GM10248 (cell line): ENCODE results near the gene NAT16.
A peak's percentile ranks its signal among the peaks of the same experiment; 100 is the strongest.
"Not testable (repeated sequence)": the region's sequence is repeated elsewhere in the genome, so short reads cannot be mapped to it uniquely, and the experiment has no call there.

ENCODE experiments used
- CTCF ChIA-PET: fragments of 300-600 bp; sonication (Branson Sonifier 250); formaldehyde crosslinking; extraction: SDS; loops from one replicate; lab custom pipeline; 2021; ENCODE audit warnings: antibody characterized with exemption; lab: Yijun Ruan, JAX
- POLR2A ChIA-PET: fragments of 350-650 bp; sonication (Branson Sonifier 250); formaldehyde crosslinking; extraction: SDS; loops from one replicate; lab custom pipeline; 2020; ENCODE audit warnings: antibody characterized with exemption; lab: Yijun Ruan, JAX
- DNase-seq: peaks from one replicate; pipeline ENCODE4 v3.0.0; 2012; ENCODE audit errors: extremely low spot score
- CTCF ChIP-seq: IDR thresholded peaks from 2 replicates; pipeline ENCODE4 v1.5.1; 2012; ENCODE audit warnings: mild to moderate bottlenecking, low read depth; ENCODE audit errors: extremely low read depth, missing control alignments, control extremely low read depth

NAT16 gene

GRCh38 chr7:101121991-101122932 is 57.8 kb downstream of the NAT16 start:
- DNase-seq = peak; percentile 74
- no peak for TF ChIP-seq CTCF
- POLR2A ChIA-PET = interaction anchor here (0.8 kb wide), 1 partner anchor 17 kb away, joined by 5 read pairs; no protein-coding TSS in a partner anchor
- CTCF ChIA-PET = interaction anchor here (1.0 to 9.9 kb wide), 5 partner anchors 14 to 160 kb away, joined by 3 to 81 read pairs (median 4); no protein-coding TSS in a partner anchor

- ChIA-PET CTCF (interaction anchor here (1.0 to 9.9 kb wide), 3 partner anchors 16 to 22 kb away, joined by 3 to 81 read pairs (median 39); no protein-coding TSS in a partner anchor), POLR2A (interaction anchor here (0.8 kb wide), 1 partner anchor 18 kb away, joined by 5 read pairs; no protein-coding TSS in a partner anchor)
- DNase-seq = not testable (repeated sequence)
These were observed 58.5 kb downstream of the NAT16 start for GRCh38 chr7:101121631-101121990.
